Activated CD8-positive, alpha-beta T cell treated with anti-CD3 and anti-CD28 coated beads for 36 hours (primary cell): ENCODE results near the gene MBD5. TPM values are rescaled to one million over a fixed set of nuclear protein-coding genes. Genes with fewer than 3 reads are reported as not detected.

Experiments
- ATAC-seq: fragments of 200-7000 bp; cut with Tn5 transposase; one replicate; pipeline ENCODE4 v1.10.0; 2021; ENCODE audit warnings: mild to moderate bottlenecking, moderate library complexity
- CTCF ChIA-PET: fragments of 350-600 bp; sonication (Branson Sonifier 250); formaldehyde crosslinking; loops from one replicate; lab custom pipeline; 2021; ENCODE audit warnings: antibody characterized with exemption; lab: Charles Lee
- POLR2A ChIA-PET: fragments of 350-600 bp; sonication (Branson Sonifier 250); formaldehyde crosslinking; loops from one replicate; lab custom pipeline; 2021; ENCODE audit warnings: antibody characterized with exemption; lab: Charles Lee
- DNase-seq: peaks from one replicate; pipeline ENCODE4 v3.0.0-alpha.2; 2020
- H3K27ac Mint-ChIP-seq: one replicate; pipeline ENCODE4 v1.8.0; 2021; ENCODE audit warnings: mild to moderate bottlenecking, mixed read lengths
- H3K27me3 Mint-ChIP-seq: one replicate; pipeline ENCODE4 v1.8.0; 2021; ENCODE audit warnings: mixed read lengths
- H3K36me3 Mint-ChIP-seq: one replicate; pipeline ENCODE4 v1.8.0; 2021; ENCODE audit warnings: low read depth, mixed read lengths
- H3K4me1 Mint-ChIP-seq: one replicate; pipeline ENCODE4 v1.8.0; 2021; ENCODE audit warnings: low read depth, mixed read lengths
- H3K4me3 Mint-ChIP-seq: one replicate; pipeline ENCODE4 v1.8.0; 2021; ENCODE audit warnings: mild to moderate bottlenecking, moderate library complexity, mixed read lengths
- H3K9me3 Mint-ChIP-seq: one replicate; pipeline ENCODE4 v1.8.0; 2021; ENCODE audit warnings: mixed read lengths
- intact Hi-C: fragments of 100-400 bp; cut with micrococcal nuclease; formaldehyde crosslinking; loops from one replicate; pipeline ENCODE4 v1.10.0; 2022
- total RNA-seq, 2 experiments: library from RNA; stranded (reverse); gene quantifications; one replicate each; pipeline ENCODE4 v1.2.3, GENCODE V29; 2021
- TF ChIP-seq, protein P1 (sequence below): fragments of 200-600 bp; IDR thresholded peaks from one replicate; pipeline ENCODE4 v1.8.0; 2022; ENCODE audit warnings: antibody characterized with exemption, mild to moderate bottlenecking

Gene MBD5
- total RNA-seq, 2 experiments from 2014 or later, result 16.6 to 17.9 TPM

- H3K4me1 Mint-ChIP-seq, result peaks cover 4% of the 10 kb centered on the region
- DNase-seq (no peak), ATAC-seq (no peak)
- H3K4me3 Mint-ChIP-seq, result no peak overlapping the region
- H3K9me3 Mint-ChIP-seq, result no peaks in the 10 kb centered on the region
- TF ChIP-seq, protein P1, sequence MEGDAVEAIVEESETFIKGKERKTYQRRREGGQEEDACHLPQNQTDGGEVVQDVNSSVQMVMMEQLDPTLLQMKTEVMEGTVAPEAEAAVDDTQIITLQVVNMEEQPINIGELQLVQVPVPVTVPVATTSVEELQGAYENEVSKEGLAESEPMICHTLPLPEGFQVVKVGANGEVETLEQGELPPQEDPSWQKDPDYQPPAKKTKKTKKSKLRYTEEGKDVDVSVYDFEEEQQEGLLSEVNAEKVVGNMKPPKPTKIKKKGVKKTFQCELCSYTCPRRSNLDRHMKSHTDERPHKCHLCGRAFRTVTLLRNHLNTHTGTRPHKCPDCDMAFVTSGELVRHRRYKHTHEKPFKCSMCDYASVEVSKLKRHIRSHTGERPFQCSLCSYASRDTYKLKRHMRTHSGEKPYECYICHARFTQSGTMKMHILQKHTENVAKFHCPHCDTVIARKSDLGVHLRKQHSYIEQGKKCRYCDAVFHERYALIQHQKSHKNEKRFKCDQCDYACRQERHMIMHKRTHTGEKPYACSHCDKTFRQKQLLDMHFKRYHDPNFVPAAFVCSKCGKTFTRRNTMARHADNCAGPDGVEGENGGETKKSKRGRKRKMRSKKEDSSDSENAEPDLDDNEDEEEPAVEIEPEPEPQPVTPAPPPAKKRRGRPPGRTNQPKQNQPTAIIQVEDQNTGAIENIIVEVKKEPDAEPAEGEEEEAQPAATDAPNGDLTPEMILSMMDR, result no peak
- no peaks in the 10 kb centered on the region for H3K27me3 Mint-ChIP-seq
- intact Hi-C loops, result no loop called here
- H3K27ac Mint-ChIP-seq, result no peak overlapping the region
- POLR2A ChIA-PET, result no interaction called here
- H3K36me3 Mint-ChIP-seq, result peaks cover 13% of the 10 kb centered on the region
- CTCF ChIA-PET, result no interaction called here
Observed at GRCh38 chr2:148179724-148180123, 158.8 kb downstream of the MBD5 start.

GRCh38 chr2:148184976-148185375 lies 164.1 kb downstream of the MBD5 start:
- peaks cover 4% of the 10 kb centered on the region for H3K4me1 Mint-ChIP-seq
- intact Hi-C loops, result no loop called here
- H3K9me3 Mint-ChIP-seq, result no peaks in the 10 kb centered on the region
- DNase-seq, result no peak
- H3K27ac Mint-ChIP-seq, result no peak overlapping the region
- TF ChIP-seq, protein P1, result no peak
- CTCF ChIA-PET, result no interaction called here
- peaks cover 21% of the 10 kb centered on the region for H3K36me3 Mint-ChIP-seq
- POLR2A ChIA-PET, result no interaction called here
- no peak for ATAC-seq
- no peak overlapping the region for H3K4me3 Mint-ChIP-seq
- no peaks in the 10 kb centered on the region for H3K27me3 Mint-ChIP-seq

- H3K9me3 Mint-ChIP-seq, result no peaks in the 10 kb centered on the region
- no peaks in the 10 kb centered on the region for H3K4me1 Mint-ChIP-seq
- intact Hi-C loops, result no loop called here
- H3K4me3 Mint-ChIP-seq, result no peak overlapping the region
- no peaks in the 10 kb centered on the region for H3K36me3 Mint-ChIP-seq
- DNase-seq (no peak), ATAC-seq (no peak)
- TF ChIP-seq, protein P1, result no peak
- no peaks in the 10 kb centered on the region for H3K27me3 Mint-ChIP-seq
- CTCF ChIA-PET, result no interaction called here
- POLR2A ChIA-PET, result no interaction called here
- H3K27ac Mint-ChIP-seq, result no peak overlapping the region
Observed at GRCh38 chr2:148194882-148195281, 174.0 kb downstream of the MBD5 start.

- H3K4me3 Mint-ChIP-seq, result no peak overlapping the region
- H3K9me3 Mint-ChIP-seq, result no peaks in the 10 kb centered on the region
- intact Hi-C loops, result loop anchor here (5.0 kb wide), 1 partner anchor 264 kb away; no protein-coding TSS in a partner anchor
- POLR2A ChIA-PET, result no interaction called here
- CTCF ChIA-PET, result interaction anchor here (0.8 to 1.4 kb wide), 7 partner anchors 10 to 308 kb away, joined by 3 to 9 read pairs (median 3); no protein-coding TSS in a partner anchor
- TF ChIP-seq, protein P1, result peak; percentile 56
- DNase-seq, result peak; percentile 65
- peak; percentile 78 for ATAC-seq
- no peaks in the 10 kb centered on the region for H3K36me3 Mint-ChIP-seq
- H3K27ac Mint-ChIP-seq, result no peak overlapping the region
- H3K27me3 Mint-ChIP-seq, result no peaks in the 10 kb centered on the region
- H3K4me1 Mint-ChIP-seq, result no peaks in the 10 kb centered on the region
Observed at GRCh38 chr2:148201075-148202004, 180.4 kb downstream of the MBD5 start.

- Mint-ChIP-seq H3K27ac (no peak overlapping the region), H3K4me1 (no peaks in the 10 kb centered on the region), H3K9me3 (peaks cover 1% of the 10 kb centered on the region), H3K36me3 (peaks cover 3% of the 10 kb centered on the region), H3K4me3 (no peak overlapping the region), H3K27me3 (no peaks in the 10 kb centered on the region)
- POLR2A ChIA-PET, result no interaction called here
- ATAC-seq, result no peak
- intact Hi-C loops, result loop anchor here (5.0 kb wide), 1 partner anchor 265 kb away; no protein-coding TSS in a partner anchor
- TF ChIP-seq, protein P1, result no peak
- CTCF ChIA-PET, result interaction anchor here (0.8 to 1.4 kb wide), 6 partner anchors 9 to 307 kb away, joined by 3 to 9 read pairs (median 3); no protein-coding TSS in a partner anchor
- no peak for DNase-seq
Observed at GRCh38 chr2:148202237-148202636, 181.3 kb downstream of the MBD5 start.
